H1 (cell line): ENCODE results near the gene ELL2. TPM values are rescaled to one million over a fixed set of nuclear protein-coding genes. Genes with fewer than 3 reads are reported as not detected.

Experiments
- CTCF ChIA-PET: fragments of 300-600 bp; sonication (Branson Sonifier 250); formaldehyde crosslinking; loops from one replicate; lab custom pipeline; 2021; ENCODE audit not compliant: partially characterized antibody; lab: Charles Lee
- POLR2A ChIA-PET: fragments of 300-600 bp; sonication (Branson Sonifier 250); formaldehyde crosslinking; loops from one replicate; lab custom pipeline; 2021; ENCODE audit warnings: inconsistent platforms; ENCODE audit not compliant: partially characterized antibody; lab: Charles Lee
- DNase-seq, 2 experiments: peaks; one replicate each; pipeline versions ENCODE4 v3.0.0 to v3.0.0-alpha.2; 2010 to 2022; ENCODE audit warnings: low spot score in 2 of 2, low read depth in 1 of 2, mixed read lengths in 1 of 2
- FAIRE-seq: peaks from 2 replicates; lab custom pipeline; 2011; peaks lifted over from hg19 to GRCh38; lab: Jason Lieb, UNC
- H2AFZ ChIP-seq: 2 replicates; pipeline ENCODE4 v1.8.1; 2012; ENCODE audit warnings: low read length, inconsistent platforms
- H2AK5ac ChIP-seq: 2 replicates; pipeline ENCODE4 v1.6.1; 2013; ENCODE audit warnings: low read depth, low read length
- H2BK120ac ChIP-seq: replicated peaks from 2 replicates; pipeline ENCODE3; 2013; ENCODE audit warnings: low read depth, low read length, inconsistent platforms
- H2BK12ac ChIP-seq: 2 replicates; pipeline ENCODE4 v1.6.1; 2013; ENCODE audit warnings: low read depth, low read length
- H2BK15ac ChIP-seq: 2 replicates; pipeline ENCODE4 v1.6.1; 2013; ENCODE audit warnings: low read length
- H2BK20ac ChIP-seq: 2 replicates; pipeline ENCODE4 v1.6.1; 2013; ENCODE audit warnings: low read length
- H2BK5ac ChIP-seq: 2 replicates; pipeline ENCODE4 v1.6.1; 2013; ENCODE audit warnings: low read depth, low read length
- H3K14ac ChIP-seq: 2 replicates; pipeline ENCODE4 v1.6.1; 2013; ENCODE audit warnings: inconsistent platforms; ENCODE audit not compliant: insufficient read length
- H3K18ac ChIP-seq: 2 replicates; pipeline ENCODE4 v1.6.1; 2013; ENCODE audit warnings: low read length; ENCODE audit errors: extremely low read depth
- H3K23ac ChIP-seq: 2 replicates; pipeline ENCODE4 v1.6.1; 2013; ENCODE audit warnings: inconsistent platforms; ENCODE audit not compliant: insufficient read length
- H3K23me2 ChIP-seq: 2 replicates; pipeline ENCODE4 v1.6.1; 2013; ENCODE audit warnings: low read depth, low read length
- H3K27ac ChIP-seq: 2 replicates; pipeline ENCODE4 v1.6.1; 2011; ENCODE audit warnings: low read depth, low read length, inconsistent platforms
- H3K27me3 ChIP-seq, 4 experiments: replicated peaks in 1 of 4; 1 replicate in 1 of 4; 2 replicates in 3 of 4; pipeline versions ENCODE4 v1.6.1 to v1.8.1; 2011 to 2013; ENCODE audit warnings: low read length in 3 of 4, mild to moderate bottlenecking in 3 of 4, inconsistent platforms in 2 of 4, mixed read lengths in 2 of 4, moderate library complexity in 1 of 4; ENCODE audit not compliant: control insufficient read depth in 3 of 4, insufficient read depth in 3 of 4; ENCODE audit errors: extremely low read depth in 1 of 4
- H3K36me3 ChIP-seq, 4 experiments: 2 replicates each; pipeline versions ENCODE4 v1.6.1 to v1.8.1; 2011 to 2013; ENCODE audit warnings: mild to moderate bottlenecking in 4 of 4, low read length in 3 of 4, moderate library complexity in 2 of 4, control low read depth in 1 of 4, inconsistent platforms in 1 of 4; ENCODE audit not compliant: insufficient read depth in 4 of 4, control insufficient read depth in 2 of 4
- H3K4ac ChIP-seq: replicated peaks from 2 replicates; pipeline ENCODE3; 2013; ENCODE audit warnings: low read length, low read depth, mixed read lengths, inconsistent platforms; ENCODE audit not compliant: insufficient read length
- H3K4me1 ChIP-seq, 4 experiments: replicated peaks in 1 of 4; 1 replicate in 1 of 4; 2 replicates in 3 of 4; pipeline versions ENCODE4 v1.6.1 to v1.8.1; 2011 to 2013; ENCODE audit warnings: low read length in 3 of 4, inconsistent platforms in 2 of 4, mixed read lengths in 1 of 4; ENCODE audit not compliant: insufficient read depth in 4 of 4, control insufficient read depth in 3 of 4
- H3K4me2 ChIP-seq, 2 experiments: 2 replicates each; pipeline versions ENCODE4 v1.6.1 to v1.8.1; 2011 to 2013; ENCODE audit warnings: low read depth in 2 of 2, low read length in 2 of 2, control low read depth in 1 of 2, inconsistent platforms in 1 of 2, mild to moderate bottlenecking in 1 of 2; ENCODE audit not compliant: insufficient read depth in 1 of 2
- H3K4me3 ChIP-seq, 4 experiments: fragments of 200-600, 300-600 bp in 1 of 4; sonication (generic), shearing (Covaris generic), sonication (Bioruptor Twin) in 1 of 4; 2 replicates each; pipeline versions ENCODE4 v1.5.1 to v1.8.1; 2011 to 2016; ENCODE audit warnings: low read length in 4 of 4, low read depth in 3 of 4, control low read depth in 2 of 4, inconsistent platforms in 2 of 4, mild to moderate bottlenecking in 2 of 4, mixed read lengths in 1 of 4, moderate library complexity in 1 of 4; ENCODE audit not compliant: insufficient read depth in 2 of 4; ENCODE audit errors: extremely low read depth in 1 of 4
- H3K56ac ChIP-seq: replicated peaks from 2 replicates; pipeline ENCODE3; 2013; ENCODE audit warnings: low read depth, mild to moderate bottlenecking, mixed read lengths, low read length, inconsistent platforms; ENCODE audit not compliant: insufficient read length
- H3K79me1 ChIP-seq: 2 replicates; pipeline ENCODE4 v1.6.1; 2013; ENCODE audit warnings: low read depth, low read length, control low read depth
- H3K79me2 ChIP-seq, 2 experiments: 2 replicates each; pipeline versions ENCODE4 v1.6.1 to v1.8.1; 2012 to 2013; ENCODE audit warnings: low read length in 2 of 2, mild to moderate bottlenecking in 2 of 2, inconsistent platforms in 1 of 2; ENCODE audit not compliant: insufficient read depth in 2 of 2, control insufficient read depth in 1 of 2
- H3K9ac ChIP-seq, 4 experiments: replicated peaks in 1 of 4; 1 replicate in 1 of 4; 2 replicates in 3 of 4; pipeline versions ENCODE4 v1.6.1 to v1.8.1; 2011 to 2013; ENCODE audit warnings: low read depth in 3 of 4, low read length in 3 of 4, control low read depth in 2 of 4, mild to moderate bottlenecking in 2 of 4, moderate library complexity in 2 of 4, inconsistent platforms in 1 of 4; ENCODE audit errors: extremely low read depth in 1 of 4
- H3K9me3 ChIP-seq, 2 experiments: 2 replicates each; pipeline versions ENCODE4 v1.6.1 to v1.8.1; 2012 to 2013; ENCODE audit warnings: mild to moderate bottlenecking in 2 of 2, moderate library complexity in 2 of 2, control low read depth in 1 of 2, inconsistent platforms in 1 of 2, low read depth in 1 of 2, low read length in 1 of 2, mixed read lengths in 1 of 2; ENCODE audit not compliant: insufficient read depth in 2 of 2
- H4K20me1 ChIP-seq, 2 experiments: replicated peaks in 1 of 2; 2 replicates each; pipeline versions ENCODE3 to v1.8.1; 2011 to 2013; ENCODE audit warnings: inconsistent platforms in 2 of 2, low read length in 2 of 2, mild to moderate bottlenecking in 1 of 2; ENCODE audit not compliant: insufficient read depth in 2 of 2, control insufficient read depth in 1 of 2
- H4K5ac ChIP-seq: 2 replicates; pipeline ENCODE4 v1.6.1; 2013; ENCODE audit warnings: low read length, low read depth, mixed read lengths, inconsistent platforms; ENCODE audit not compliant: insufficient read length
- H4K8ac ChIP-seq: 2 replicates; pipeline ENCODE4 v1.8.0; 2013; ENCODE audit warnings: mild to moderate bottlenecking, moderate library complexity, low read length, inconsistent platforms; ENCODE audit not compliant: insufficient read depth; ENCODE audit errors: extremely low read depth
- H4K91ac ChIP-seq: replicated peaks from 2 replicates; pipeline ENCODE3; 2013; ENCODE audit warnings: low read length, mixed read lengths, inconsistent platforms; ENCODE audit not compliant: insufficient read length
- CEBPB ChIP-seq: IDR thresholded peaks from 2 replicates; pipeline ENCODE4 v1.6.1; 2012; ENCODE audit warnings: low read depth, low read length
- EP300 ChIP-seq, 2 experiments: IDR thresholded peaks; 1 replicate in 1 of 2; 2 replicates in 1 of 2; pipeline ENCODE4 v1.6.1; 2011 to 2012; ENCODE audit warnings: low read depth in 2 of 2, low read length in 2 of 2, mild to moderate bottlenecking in 2 of 2, borderline replicate concordance in 1 of 2, inconsistent platforms in 1 of 2, moderate library complexity in 1 of 2
- JUND ChIP-seq: IDR thresholded peaks from 2 replicates; pipeline ENCODE4 v1.6.1; 2011; ENCODE audit warnings: mild to moderate bottlenecking, improper control_type of control experiment, low read length
- POLR2AphosphoS5 ChIP-seq: IDR thresholded peaks from 2 replicates; pipeline ENCODE4 v1.6.1; 2011; ENCODE audit warnings: low read depth, low read length
- SP1 ChIP-seq: IDR thresholded peaks from 2 replicates; pipeline ENCODE4 v1.6.1; 2011; ENCODE audit warnings: low read depth, low read length
- TAF7 ChIP-seq: optimal IDR thresholded peaks from 2 replicates; pipeline ENCODE3; 2011; ENCODE audit warnings: low read depth, mild to moderate bottlenecking, inconsistent platforms, low read length, moderate library complexity, borderline replicate concordance
- TCF12 ChIP-seq: IDR thresholded peaks from 2 replicates; pipeline ENCODE4 v1.6.1; 2011; ENCODE audit warnings: low read depth, mild to moderate bottlenecking, low read length
- WGBS, 2 experiments: shearing (Covaris generic) in 1 of 2; methylation state at CpG; one replicate each; pipeline versions ENCODE4 v1.1.6 to v1.1.7; 2013 to 2015; ENCODE audit warnings: low lambda C conversion rate in 2 of 2, mixed read lengths in 2 of 2, inconsistent platforms in 1 of 2, low coverage in 1 of 2, missing lambda C conversion rate in 1 of 2; ENCODE audit not compliant: insufficient replicate concordance in 2 of 2, insufficient coverage in 1 of 2, insufficient read length in 1 of 2; ENCODE audit errors: extremely low coverage in 1 of 2, missing lambda C conversion rate in 1 of 2; 5-methylcytosine and 5-hydroxymethylcytosine counted together
- polyA plus RNA-seq, 7 experiments: library from polyadenylated mRNA; depleted of rRNA in 3 of 7; stranded (reverse) in 5 of 7; unstranded in 2 of 7; fragments of >200 nt in 5 of 7; fragments of 200-250 nt in 2 of 7; gene quantifications; 1 replicate in 5 of 7; 2 replicates in 1 of 7; 4 replicates in 1 of 7; pipeline versions ENCODE4 v1.2.1 to v1.2.3, GENCODE V29; 2011 to 2013; ENCODE audit warnings: missing spikeins in 2 of 7, mixed read lengths in 2 of 7
- total RNA-seq: library from RNA; stranded (reverse); fragmentation: NEBNext Ultra II Directional; extraction: Animal tissue kit (Norgen Biotek cat#: 25700); gene quantifications from 2 replicates; pipeline ENCODE4 v1.2.1, GENCODE V29; 2021
- TF ChIP-seq, protein P1 (sequence below): IDR thresholded peaks from 2 replicates; pipeline ENCODE4 v1.6.1; 2012; ENCODE audit warnings: inconsistent platforms

ELL2 gene
- total and polyA plus RNA-seq, 2 of the 8 experiments (the other 6 are each of a cell fraction or from before 2014, with no cell fraction given) = 6.3 to 29.4 TPM

DNA sequence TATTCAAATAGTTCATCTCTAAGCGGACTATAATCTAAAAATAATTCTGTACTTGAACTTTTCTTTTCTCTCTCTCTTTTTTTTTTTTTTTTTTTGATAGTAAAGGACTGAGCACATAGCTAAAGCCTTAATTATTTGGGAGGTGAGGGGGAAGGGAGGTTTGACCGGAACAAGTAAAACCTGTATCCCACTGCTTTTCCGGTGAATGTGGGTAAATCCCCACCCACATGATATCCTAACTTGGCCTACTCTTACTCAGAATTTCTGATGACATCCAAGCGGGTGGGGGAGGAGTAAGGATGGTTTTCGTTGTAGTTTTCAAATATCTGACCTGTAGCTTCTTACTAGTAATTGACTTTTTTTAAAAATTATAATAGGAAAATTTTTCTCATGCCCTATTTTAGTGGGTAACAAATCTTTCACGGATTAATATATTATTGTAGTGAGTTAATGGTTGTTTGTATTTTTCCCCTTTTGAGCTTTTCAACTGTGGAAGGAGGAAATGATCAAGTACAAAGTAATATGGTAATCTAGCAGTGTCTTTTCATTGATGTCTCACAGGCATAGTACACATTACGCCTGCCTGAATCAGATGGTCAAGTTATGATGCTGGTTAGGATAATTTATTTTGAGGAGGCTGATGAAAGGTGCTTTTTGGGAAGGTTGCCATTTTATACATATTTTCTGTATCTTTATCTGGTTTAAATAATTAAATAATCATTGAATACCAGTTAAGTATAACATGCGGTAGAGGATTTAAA lies 2.2 kb upstream of the ELL2 start:
- 65% methylated on average over 8 of the region's 8 CpGs; no CpG with 5 or more reads in 1 of the 2 experiments for WGBS, 2 experiments
- TF ChIP-seq CEBPB = peak; percentile 29; the same call in 1 of the 2 replicates
- TF ChIP-seq TAF7 = no peak
- TF ChIP-seq SP1 = peak; percentile 83
- TF ChIP-seq JUND = peak; percentile 43; the same call in 1 of the 2 replicates
- peak; percentile 44; the same call in 1 of the 2 replicates for TF ChIP-seq POLR2AphosphoS5
- peak in 1 of 2 experiments; percentile 33; a peak in 1 of 3 replicates for TF ChIP-seq EP300 (IDR thresholded peaks at IDR 0.05; ENCODE audit: borderline replicate concordance in 1 of 2, low read depth in 2 of 2, low read length in 2 of 2)
- TF ChIP-seq TCF12 = peak; percentile 51; the same call in 1 of the 2 replicates
- TF ChIP-seq, protein P1, sequence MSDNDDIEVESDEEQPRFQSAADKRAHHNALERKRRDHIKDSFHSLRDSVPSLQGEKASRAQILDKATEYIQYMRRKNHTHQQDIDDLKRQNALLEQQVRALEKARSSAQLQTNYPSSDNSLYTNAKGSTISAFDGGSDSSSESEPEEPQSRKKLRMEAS = no peak
- Histone ChIP-seq H3K9me3 (no peaks in the 10 kb centered on the region), H3K23me2 (peaks cover 15% of the 10 kb centered on the region), H3K18ac (no peak overlapping the region; the same call in 1 of the 2 replicates), H3K14ac (no peak overlapping the region), H2AFZ (no peak overlapping the region), H3K9ac (no peak overlapping the region), H3K27ac (no peak overlapping the region), H3K4me1 (peaks cover 7 to 20% (median 15%) of the 10 kb centered on the region in 4 experiments; a peak in 6 of 7 replicates), H2BK12ac (no peak overlapping the region), H4K5ac (no peak overlapping the region), H2BK20ac (no peak overlapping the region), H4K8ac (no peak overlapping the region), H2BK120ac (no peak overlapping the region), H4K20me1 (peaks cover 9 to 10% of the 10 kb centered on the region in 2 experiments), H2AK5ac (no peak overlapping the region), H3K36me3 (no peaks in the 10 kb centered on the region), H3K23ac (no peak overlapping the region), H3K4ac (no peak overlapping the region), H3K56ac (no peak overlapping the region), H3K4me2 (no peak overlapping the region), H3K79me2 (peaks cover 5 to 16% of the 10 kb centered on the region in 2 experiments; a peak in 3 of 4 replicates), H2BK15ac (no peak overlapping the region), H2BK5ac (no peak overlapping the region), H3K4me3 (no peak overlapping the region), H3K79me1 (peaks cover 3% of the 10 kb centered on the region; the same call in 1 of the 2 replicates), H3K27me3 (peaks cover 0 to 12% (median 9%) of the 10 kb centered on the region in 4 experiments; a peak in 5 of 7 replicates), H4K91ac (no peak overlapping the region)
- no peak for FAIRE-seq
- POLR2A ChIA-PET = interaction anchor here (0.9 to 1.7 kb wide), 5 partner anchors 12 to 353 kb away, joined by 3 to 5 read pairs (median 3); no protein-coding TSS in a partner anchor
- DNase-seq = no peak
- CTCF ChIA-PET = interaction anchor here (0.8 to 1.2 kb wide), 5 partner anchors 21 to 373 kb away, joined by 3 read pairs; no protein-coding TSS in a partner anchor
